ENCODE results near the gene CLNK. TPM values are rescaled to one million over a fixed set of nuclear protein-coding genes. Genes with fewer than 3 reads are reported as not detected.

Gene CLNK
- polyA plus RNA-seq, 1 donor, result 0.52 TPM

DNA sequence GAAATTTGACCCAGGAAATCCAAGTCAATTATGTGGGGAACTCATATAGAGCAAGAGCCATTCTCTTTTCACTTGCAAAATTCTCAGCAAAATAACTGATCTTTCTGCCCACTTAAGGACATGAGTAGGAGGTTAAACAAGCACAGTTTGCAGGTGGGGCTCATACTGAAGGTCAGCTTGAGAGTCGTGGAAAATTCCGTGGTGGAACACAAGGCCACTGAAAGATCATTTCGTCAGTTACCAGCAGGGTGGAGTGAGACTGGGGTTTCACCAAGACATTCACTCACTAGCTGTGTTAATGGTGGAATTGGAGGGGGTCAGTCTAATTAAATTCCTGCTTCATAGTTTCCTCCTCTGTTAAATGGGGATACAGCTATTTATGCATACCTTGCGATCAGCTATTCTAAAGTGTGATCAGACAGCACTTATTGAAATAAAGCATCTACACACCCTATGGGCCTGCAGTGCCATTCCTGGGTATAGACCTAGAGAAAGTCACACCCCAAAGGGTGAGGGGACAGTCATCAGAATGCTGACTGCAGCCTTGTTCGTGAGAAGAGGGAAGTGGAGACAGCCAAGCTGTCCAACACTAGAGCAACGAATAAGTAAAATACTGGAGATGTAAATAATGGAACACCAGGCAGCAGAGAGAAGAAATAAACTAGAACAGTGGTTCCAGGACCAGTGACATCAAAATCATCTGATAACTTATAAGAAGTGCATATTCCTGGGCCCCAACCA, 42.7 kb upstream of the CLNK start:
- H3K4me1 ChIP-seq (ENCODE audit: control insufficient read depth, insufficient read depth, low read length), result no peaks in the 10 kb centered on the region
- no peak overlapping the region for H3K27ac ChIP-seq (ENCODE audit: low read length)
- H3K27me3 ChIP-seq (ENCODE audit: control insufficient read depth, insufficient read depth, low read length), result no peaks in the 10 kb centered on the region
- no peak for DNase-seq
- H3K36me3 ChIP-seq (ENCODE audit: control insufficient read depth, insufficient read depth, low read length), result no peaks in the 10 kb centered on the region
- no peak overlapping the region for H3K4me3 ChIP-seq (ENCODE audit: low read length)
- no CpG with 5 or more reads among the region's 6 CpGs for WGBS (ENCODE audit: insufficient coverage, low lambda C conversion rate)
- H3K9me3 ChIP-seq (ENCODE audit: control insufficient read depth, low read depth, low read length), result no peaks in the 10 kb centered on the region

GRCh38 chr4:10722957-10723356, 38.4 kb upstream of the CLNK start:
- Histone ChIP-seq H3K36me3 (ENCODE audit: control insufficient read depth, insufficient read depth, low read length) (no peaks in the 10 kb centered on the region), H3K27me3 (ENCODE audit: control insufficient read depth, insufficient read depth, low read length) (no peaks in the 10 kb centered on the region), H3K4me3 (ENCODE audit: low read length) (no peak overlapping the region), H3K27ac (ENCODE audit: low read length) (no peak overlapping the region), H3K9me3 (ENCODE audit: control insufficient read depth, low read depth, low read length) (no peaks in the 10 kb centered on the region), H3K4me1 (ENCODE audit: control insufficient read depth, insufficient read depth, low read length) (no peaks in the 10 kb centered on the region)
- no peak for DNase-seq
- WGBS (ENCODE audit: insufficient coverage, low lambda C conversion rate), result 86% methylated on average over 1 of the region's 4 CpGs

GRCh38 chr4:10721616-10722015, 37.0 kb upstream of the CLNK start:
- H3K4me1 ChIP-seq (ENCODE audit: control insufficient read depth, insufficient read depth, low read length), result no peaks in the 10 kb centered on the region
- H3K4me3 ChIP-seq (ENCODE audit: low read length), result no peak overlapping the region
- H3K27ac ChIP-seq (ENCODE audit: low read length), result no peak overlapping the region
- H3K27me3 ChIP-seq (ENCODE audit: control insufficient read depth, insufficient read depth, low read length), result no peaks in the 10 kb centered on the region
- DNase-seq, result peak in 1 of 2 donors; percentile 2
- H3K9me3 ChIP-seq (ENCODE audit: control insufficient read depth, low read depth, low read length), result no peaks in the 10 kb centered on the region
- H3K36me3 ChIP-seq (ENCODE audit: control insufficient read depth, insufficient read depth, low read length), result no peaks in the 10 kb centered on the region
- WGBS (ENCODE audit: insufficient coverage, low lambda C conversion rate), result 92% methylated on average over 2 of the region's 4 CpGs

- H3K27ac ChIP-seq (ENCODE audit: low read length), result no peak overlapping the region
- no peak for DNase-seq
- H3K9me3 ChIP-seq (ENCODE audit: control insufficient read depth, low read depth, low read length), result no peaks in the 10 kb centered on the region
- H3K4me3 ChIP-seq (ENCODE audit: low read length), result no peak overlapping the region
- WGBS (ENCODE audit: insufficient coverage, low lambda C conversion rate), result 100% methylated on average over 2 of the region's 2 CpGs
- H3K4me1 ChIP-seq (ENCODE audit: control insufficient read depth, insufficient read depth, low read length), result no peaks in the 10 kb centered on the region
- H3K36me3 ChIP-seq (ENCODE audit: control insufficient read depth, insufficient read depth, low read length), result no peaks in the 10 kb centered on the region
- no peaks in the 10 kb centered on the region for H3K27me3 ChIP-seq (ENCODE audit: control insufficient read depth, insufficient read depth, low read length)
Measured at GRCh38 chr4:10716163-10716562, 31.6 kb upstream of the CLNK start.

GRCh38 chr4:10715696-10716095, 31.1 kb upstream of the CLNK start:
- WGBS (ENCODE audit: insufficient coverage, low lambda C conversion rate), result 65% methylated on average over 4 of the region's 5 CpGs

GRCh38 chr4:10715135-10715534, 30.6 kb upstream of the CLNK start:
- 67% methylated on average over 2 of the region's 4 CpGs for WGBS (ENCODE audit: insufficient coverage, low lambda C conversion rate)
- Histone ChIP-seq H3K27ac (ENCODE audit: low read length) (no peak overlapping the region), H3K36me3 (ENCODE audit: control insufficient read depth, insufficient read depth, low read length) (no peaks in the 10 kb centered on the region), H3K9me3 (ENCODE audit: control insufficient read depth, low read depth, low read length) (no peaks in the 10 kb centered on the region), H3K4me3 (ENCODE audit: low read length) (no peak overlapping the region), H3K27me3 (ENCODE audit: control insufficient read depth, insufficient read depth, low read length) (no peaks in the 10 kb centered on the region), H3K4me1 (ENCODE audit: control insufficient read depth, insufficient read depth, low read length) (no peaks in the 10 kb centered on the region)
- DNase-seq, result no peak

More at GRCh38 chr4:10715696-10716095, 31.1 kb upstream of the CLNK start:
- no peaks in the 10 kb centered on the region for H3K27me3 ChIP-seq (ENCODE audit: control insufficient read depth, insufficient read depth, low read length)
- H3K27ac ChIP-seq (ENCODE audit: low read length), result no peak overlapping the region
- no peaks in the 10 kb centered on the region for H3K36me3 ChIP-seq (ENCODE audit: control insufficient read depth, insufficient read depth, low read length)
- H3K9me3 ChIP-seq (ENCODE audit: control insufficient read depth, low read depth, low read length), result no peaks in the 10 kb centered on the region
- no peaks in the 10 kb centered on the region for H3K4me1 ChIP-seq (ENCODE audit: control insufficient read depth, insufficient read depth, low read length)
- no peak for DNase-seq
- H3K4me3 ChIP-seq (ENCODE audit: low read length), result no peak overlapping the region

DNA sequence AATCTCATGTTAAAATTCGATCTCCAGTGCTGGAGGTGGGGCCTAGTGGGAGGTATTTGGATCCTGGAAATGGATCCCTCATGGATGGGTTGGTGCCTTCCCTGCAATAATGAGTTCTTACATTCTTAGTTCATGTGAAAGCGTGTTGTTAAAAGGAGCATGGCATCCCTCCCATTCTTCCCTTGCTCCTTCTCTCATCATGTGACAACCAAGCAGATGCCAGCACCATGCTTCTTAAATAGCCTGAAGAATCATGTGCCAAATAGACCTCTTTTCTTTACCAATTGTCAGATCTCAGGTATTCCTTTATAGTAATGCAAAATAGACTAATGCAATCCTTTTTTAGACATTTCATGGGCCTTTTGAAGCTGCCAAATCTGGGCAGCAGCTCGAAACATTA, 29.0 kb upstream of the CLNK start:
- H3K36me3 ChIP-seq (ENCODE audit: control insufficient read depth, insufficient read depth, low read length), result no peaks in the 10 kb centered on the region
- DNase-seq, result no peak
- no peak overlapping the region for H3K27ac ChIP-seq (ENCODE audit: low read length)
- H3K9me3 ChIP-seq (ENCODE audit: control insufficient read depth, low read depth, low read length), result no peaks in the 10 kb centered on the region
- no peak overlapping the region for H3K4me3 ChIP-seq (ENCODE audit: low read length)
- no CpG with 5 or more reads among the region's 3 CpGs for WGBS (ENCODE audit: insufficient coverage, low lambda C conversion rate)
- no peaks in the 10 kb centered on the region for H3K27me3 ChIP-seq (ENCODE audit: control insufficient read depth, insufficient read depth, low read length)
- no peaks in the 10 kb centered on the region for H3K4me1 ChIP-seq (ENCODE audit: control insufficient read depth, insufficient read depth, low read length)

GRCh38 chr4:10706236-10706635, 21.7 kb upstream of the CLNK start:
- Histone ChIP-seq H3K4me1 (ENCODE audit: control insufficient read depth, insufficient read depth, low read length) (no peaks in the 10 kb centered on the region), H3K9me3 (ENCODE audit: control insufficient read depth, low read depth, low read length) (no peaks in the 10 kb centered on the region), H3K36me3 (ENCODE audit: control insufficient read depth, insufficient read depth, low read length) (no peaks in the 10 kb centered on the region), H3K4me3 (ENCODE audit: low read length) (no peak overlapping the region), H3K27ac (ENCODE audit: low read length) (no peak overlapping the region), H3K27me3 (ENCODE audit: control insufficient read depth, insufficient read depth, low read length) (peaks cover 2% of the 10 kb centered on the region)
- no peak for DNase-seq
- WGBS (ENCODE audit: insufficient coverage, low lambda C conversion rate), result no CpG with 5 or more reads among the region's 1 CpG

- Histone ChIP-seq H3K27me3 (ENCODE audit: control insufficient read depth, insufficient read depth, low read length) (peaks cover 2% of the 10 kb centered on the region), H3K4me1 (ENCODE audit: control insufficient read depth, insufficient read depth, low read length) (no peaks in the 10 kb centered on the region), H3K9me3 (ENCODE audit: control insufficient read depth, low read depth, low read length) (no peaks in the 10 kb centered on the region), H3K27ac (ENCODE audit: low read length) (no peak overlapping the region), H3K36me3 (ENCODE audit: control insufficient read depth, insufficient read depth, low read length) (no peaks in the 10 kb centered on the region), H3K4me3 (ENCODE audit: low read length) (no peak overlapping the region)
- no peak for DNase-seq
Measured at GRCh38 chr4:10704430-10704810, 19.9 kb upstream of the CLNK start.

DNA sequence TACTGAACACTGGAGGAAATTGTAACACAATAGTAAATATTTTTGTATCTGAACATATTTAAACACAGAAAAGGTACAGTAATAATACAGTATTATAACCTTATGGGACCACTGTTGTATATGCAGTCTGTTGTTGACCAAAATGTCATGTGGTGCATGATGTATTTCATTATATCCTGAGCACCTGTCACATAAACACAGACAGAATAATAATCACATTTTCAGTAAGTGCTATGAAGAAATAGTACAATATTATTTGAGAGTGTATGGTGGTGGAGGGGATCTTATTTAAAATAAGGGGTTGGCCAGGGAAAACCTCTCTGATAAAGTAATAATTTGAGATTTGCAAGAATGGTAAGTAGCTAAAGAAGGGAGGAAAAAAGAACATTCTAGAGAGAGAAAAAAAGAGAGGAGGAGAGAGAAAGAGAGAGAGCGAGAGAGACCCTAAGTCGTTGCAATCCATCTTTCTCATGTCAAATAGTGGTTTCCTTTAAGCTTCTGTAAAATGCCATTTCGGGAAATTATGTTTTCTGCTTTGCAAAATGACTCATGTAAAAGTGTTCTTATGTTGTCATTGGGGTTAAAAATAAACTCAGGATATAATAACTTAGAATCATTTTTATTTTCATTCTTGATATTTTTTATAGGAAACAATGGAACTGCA, 19.3 kb upstream of the CLNK start:
- Histone ChIP-seq H3K4me1 (ENCODE audit: control insufficient read depth, insufficient read depth, low read length) (no peaks in the 10 kb centered on the region), H3K27me3 (ENCODE audit: control insufficient read depth, insufficient read depth, low read length) (peaks cover 2% of the 10 kb centered on the region), H3K27ac (ENCODE audit: low read length) (no peak overlapping the region), H3K9me3 (ENCODE audit: control insufficient read depth, low read depth, low read length) (no peaks in the 10 kb centered on the region), H3K4me3 (ENCODE audit: low read length) (no peak overlapping the region), H3K36me3 (ENCODE audit: control insufficient read depth, insufficient read depth, low read length) (no peaks in the 10 kb centered on the region)
- WGBS (ENCODE audit: insufficient coverage, low lambda C conversion rate), result 90% methylated on average over 2 of the region's 3 CpGs
- DNase-seq, result no peak

DNA sequence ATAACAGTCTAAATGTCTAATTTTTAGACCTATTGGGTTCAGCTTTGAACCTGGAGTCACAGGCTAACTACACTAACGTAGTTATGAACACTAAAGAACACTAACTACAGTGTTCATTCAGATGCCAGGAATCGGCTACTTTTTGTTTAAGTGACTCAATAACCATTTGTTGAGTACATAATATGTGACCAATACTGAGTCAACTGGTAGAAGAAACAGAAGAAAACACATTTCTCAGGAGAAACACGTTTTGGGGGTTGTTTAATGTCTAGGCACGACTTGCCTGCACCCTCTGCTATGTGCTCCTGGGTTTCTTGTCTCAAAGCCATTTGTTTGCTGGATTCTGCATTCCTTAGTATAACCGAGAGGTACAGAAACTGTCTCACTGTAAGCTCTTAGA, 18.6 kb upstream of the CLNK start:
- WGBS (ENCODE audit: insufficient coverage, low lambda C conversion rate), result 50% methylated on average over 1 of the region's 5 CpGs
- Histone ChIP-seq H3K9me3 (ENCODE audit: control insufficient read depth, low read depth, low read length) (no peaks in the 10 kb centered on the region), H3K4me1 (ENCODE audit: control insufficient read depth, insufficient read depth, low read length) (no peaks in the 10 kb centered on the region), H3K27me3 (ENCODE audit: control insufficient read depth, insufficient read depth, low read length) (peaks cover 2% of the 10 kb centered on the region), H3K36me3 (ENCODE audit: control insufficient read depth, insufficient read depth, low read length) (no peaks in the 10 kb centered on the region), H3K27ac (ENCODE audit: low read length) (no peak overlapping the region), H3K4me3 (ENCODE audit: low read length) (no peak overlapping the region)
- no peak for DNase-seq
